Naive thymus-derived CD4-positive, alpha-beta T cell (primary cell): Measurements from ENCODE around the gene SENP1. TPM values are rescaled to one million over a fixed set of nuclear protein-coding genes. Genes with fewer than 3 reads are reported as not detected.

Source experiments
- ATAC-seq: fragments of 150-1000 bp; cut with Tn5 transposase; 2 replicates; pipeline ENCODE4 v1.10.0; 2021; ENCODE audit warnings: mild to moderate bottlenecking, moderate library complexity
- CTCF ChIA-PET: fragments of 350-600 bp; sonication (Branson Sonifier 250); formaldehyde crosslinking; loops from one replicate; lab custom pipeline; 2021; ENCODE audit warnings: antibody characterized with exemption; lab: Charles Lee
- POLR2A ChIA-PET: fragments of 350-600 bp; sonication (Branson Sonifier 250); formaldehyde crosslinking; loops from one replicate; lab custom pipeline; 2021; ENCODE audit warnings: antibody characterized with exemption, inconsistent platforms; lab: Charles Lee
- DNase-seq, 9 donors: peaks; one replicate each; pipeline versions ENCODE4 v3.0.0 to v3.0.0-alpha.2; 2020 to 2022; ENCODE audit warnings: mixed read lengths in 1 of 9
- H3K27ac ChIP-seq: one replicate; pipeline ENCODE4 v1.7.0; 2013; ENCODE audit warnings: mild to moderate bottlenecking, low read depth, low read length, moderate library complexity
- H3K27me3 ChIP-seq, 2 donors: one replicate each; pipeline ENCODE4 v1.7.0; 2013; ENCODE audit warnings: low read length in 2 of 2, mild to moderate bottlenecking in 2 of 2, moderate library complexity in 2 of 2; ENCODE audit not compliant: control insufficient read depth in 2 of 2, insufficient read depth in 2 of 2
- H3K36me3 ChIP-seq, 3 experiments: 1 replicate in 2 of 3; 2 replicates in 1 of 3; pipeline ENCODE4 v1.7.0; 2013; ENCODE audit warnings: low read length in 3 of 3, mild to moderate bottlenecking in 3 of 3, moderate library complexity in 1 of 3; ENCODE audit not compliant: insufficient read depth in 3 of 3, control insufficient read depth in 2 of 3
- H3K4me1 ChIP-seq, 2 donors: one replicate each; pipeline ENCODE4 v1.7.0; 2013; ENCODE audit warnings: low read length in 2 of 2, mild to moderate bottlenecking in 2 of 2, moderate library complexity in 1 of 2; ENCODE audit not compliant: control insufficient read depth in 2 of 2, insufficient read depth in 2 of 2
- H3K4me3 ChIP-seq: 2 replicates; pipeline ENCODE4 v1.7.0; 2013; ENCODE audit warnings: mild to moderate bottlenecking, low read length
- H3K9me3 ChIP-seq, 3 experiments: 1 replicate in 2 of 3; 2 replicates in 1 of 3; pipeline ENCODE4 v1.7.0; 2013; ENCODE audit warnings: low read length in 3 of 3; ENCODE audit not compliant: control insufficient read depth in 2 of 3
- H3K27ac Mint-ChIP-seq, 9 donors: one replicate each; pipeline ENCODE4 v1.8.0; 2020 to 2022; ENCODE audit warnings: mixed read lengths in 9 of 9, mild to moderate bottlenecking in 8 of 9, moderate library complexity in 5 of 9, inconsistent platforms in 2 of 9
- H3K27me3 Mint-ChIP-seq, 5 donors: one replicate each; pipeline ENCODE4 v1.8.0; 2021 to 2022; ENCODE audit warnings: mixed read lengths in 5 of 5, mild to moderate bottlenecking in 1 of 5
- H3K36me3 Mint-ChIP-seq, 5 donors: one replicate each; pipeline ENCODE4 v1.8.0; 2020 to 2022; ENCODE audit warnings: mixed read lengths in 5 of 5, mild to moderate bottlenecking in 3 of 5, inconsistent platforms in 1 of 5
- H3K4me1 Mint-ChIP-seq, 7 donors: one replicate each; pipeline ENCODE4 v1.8.0; 2020 to 2022; ENCODE audit warnings: mixed read lengths in 7 of 7, mild to moderate bottlenecking in 3 of 7, inconsistent platforms in 1 of 7
- H3K4me3 Mint-ChIP-seq, 10 donors: one replicate each; pipeline ENCODE4 v1.8.0; 2020 to 2022; ENCODE audit warnings: mild to moderate bottlenecking in 10 of 10, mixed read lengths in 10 of 10, moderate library complexity in 6 of 10, inconsistent platforms in 2 of 10
- H3K9me3 Mint-ChIP-seq, 11 donors: one replicate each; pipeline ENCODE4 v1.8.0; 2020 to 2022; ENCODE audit warnings: mixed read lengths in 11 of 11, mild to moderate bottlenecking in 4 of 11, inconsistent platforms in 1 of 11, moderate library complexity in 1 of 11
- intact Hi-C, 2 donors: fragments of 100-400 bp; cut with micrococcal nuclease; formaldehyde crosslinking; loops; one replicate each; pipeline ENCODE4 v1.15.1; 2023
- polyA plus RNA-seq, 2 donors: library from polyadenylated mRNA; unstranded; fragments of 300-500 nt; fragmentation: Illumina TruSeq; gene quantifications; one replicate each; pipeline ENCODE4 v1.2.3, GENCODE V29; 2021
- total RNA-seq, 6 experiments: library from RNA in 5 of 6; stranded (reverse) in 5 of 6; gene quantifications; 1 replicate in 5 of 6; 2 replicates in 1 of 6; pipeline ENCODE4 v1.2.3 and lab custom pipeline; 2021 to 2026

Gene SENP1
- total and polyA plus RNA-seq, 7 experiments from 2014 or later = 12.0 to 41.9 (median 23.2) TPM

DNA sequence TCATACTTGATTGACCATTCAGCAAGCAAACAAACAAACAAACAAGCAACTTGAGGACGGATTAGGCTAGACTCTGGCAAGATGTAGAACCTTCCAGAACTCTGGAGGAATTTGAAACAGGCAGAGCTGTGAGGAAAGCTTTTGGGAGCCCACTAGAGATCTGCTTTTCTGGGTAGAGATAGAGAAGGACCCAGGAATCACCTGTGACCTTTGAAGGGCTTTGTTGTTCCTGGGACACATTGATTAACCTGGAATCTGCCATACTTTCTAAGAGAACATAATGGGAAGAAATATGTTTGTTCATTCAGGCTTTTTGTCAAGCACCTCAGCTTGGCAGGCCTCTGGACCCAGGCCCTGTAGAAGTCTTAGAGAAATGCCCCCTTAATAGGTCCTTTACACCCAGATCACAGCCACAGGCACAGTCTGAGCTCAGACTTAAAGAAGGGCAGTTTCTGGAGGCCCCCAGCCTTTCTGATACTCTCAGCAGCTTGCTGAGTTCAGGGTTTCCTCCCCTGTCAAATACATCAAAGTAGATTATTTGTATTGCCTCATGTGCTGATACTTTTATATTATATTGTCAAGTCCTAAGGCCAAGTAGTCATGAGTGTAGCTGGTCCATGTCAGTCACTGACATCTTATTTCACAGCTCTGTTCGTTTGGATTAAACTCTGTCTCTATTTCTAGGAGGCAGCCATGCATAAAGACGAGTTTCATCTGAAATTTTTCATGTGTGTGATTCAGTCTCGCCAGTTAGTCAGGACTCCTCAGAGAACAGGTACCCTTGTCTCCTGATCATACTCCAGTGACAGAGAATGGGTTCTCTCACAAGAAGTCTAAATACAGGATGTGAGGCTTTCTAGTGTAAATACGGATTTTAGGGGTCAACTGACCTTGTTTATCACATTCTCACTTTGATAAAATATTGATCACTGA is 1.1 kb upstream of the SENP1 start:
- ATAC-seq (no peak), DNase-seq (no peak)
- ChIA-PET POLR2A (interaction anchor here (0.5 to 5.4 kb wide), 10 partner anchors 10 to 1973 kb away, joined by 3 to 56 read pairs (median 4); partner anchors contain the start of genes ASB8, PFKM and TMEM106C), CTCF (interaction anchor here (2.5 kb wide), 1 partner anchor 58 kb away, joined by 6 read pairs; no protein-coding TSS in a partner anchor)
- H3K4me3 Mint-ChIP-seq = peak overlapping the region; percentile 88 to 96 (median 92)
- H3K4me1 Mint-ChIP-seq = peaks cover 31 to 58% (median 51%) of the 10 kb centered on the region in 7 donors
- peak overlapping the region; percentile 93 for H3K27ac ChIP-seq
- intact Hi-C loops = loop anchor here (1.0 to 10.0 kb wide), 19 partner anchors 12 to 745 kb away; partner anchors contain the start of genes ASB8 (in 2 of the 2), CCNT1 (in 2 of the 2), PFKM (in 2 of the 2) and TMEM106C (in 2 of the 2)
- no peaks in the 10 kb centered on the region for H3K9me3 ChIP-seq
- peaks cover 0 to 4% (median 0%) of the 10 kb centered on the region in 11 donors for H3K9me3 Mint-ChIP-seq
- peak overlapping the region; percentile 90 to 100 (median 95) for H3K27ac Mint-ChIP-seq
- H3K4me1 ChIP-seq = peaks cover 17 to 21% of the 10 kb centered on the region in 2 donors
- H3K4me3 ChIP-seq = peak overlapping the region; percentile 89
- H3K27me3 ChIP-seq = no peaks in the 10 kb centered on the region
- H3K36me3 ChIP-seq = peaks cover 0 to 7% (median 0%) of the 10 kb centered on the region in 3 experiments
- H3K36me3 Mint-ChIP-seq = peaks cover 0 to 3% (median 0%) of the 10 kb centered on the region in 5 donors
- H3K27me3 Mint-ChIP-seq = peaks cover 0 to 8% (median 0%) of the 10 kb centered on the region in 5 donors

DNA sequence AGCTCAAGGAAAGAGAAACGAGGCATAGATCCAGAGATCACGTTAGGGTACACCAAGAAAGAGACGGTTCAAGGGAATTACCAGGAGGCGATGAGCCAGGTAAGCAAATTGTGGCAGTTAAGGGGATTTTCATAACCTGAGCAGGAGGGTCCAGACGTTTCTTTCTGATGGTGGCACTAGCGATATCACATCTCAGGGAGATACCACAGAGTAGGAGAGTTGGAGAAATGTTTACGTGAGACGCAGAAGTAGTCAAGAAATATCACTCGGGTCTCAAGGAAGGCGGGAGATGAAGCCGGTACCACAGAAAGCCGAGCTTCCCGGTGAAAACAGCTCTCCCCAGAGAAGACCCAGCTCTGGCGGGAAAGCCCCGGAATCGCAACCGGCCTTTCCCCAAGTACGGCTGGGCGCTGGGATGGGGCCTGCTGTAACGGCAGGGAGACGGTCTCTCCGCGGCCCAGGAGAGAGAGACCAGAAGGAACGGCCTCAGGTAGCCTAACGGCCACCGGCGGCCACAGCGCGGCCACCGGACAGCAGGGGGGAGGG is 485 bp downstream of the SENP1 start:
- intact Hi-C loops = loop anchor here (1.0 to 10.0 kb wide), 11 partner anchors 28 to 743 kb away; partner anchors contain the start of genes CCNT1 (in 1 of the 2), COL2A1 (in 1 of the 2), KANSL2 (in 1 of the 2) and TMEM106C (in 1 of the 2)
- peaks cover 33 to 65% (median 58%) of the 10 kb centered on the region in 7 donors for H3K4me1 Mint-ChIP-seq
- peak overlapping the region; percentile 90 to 97 (median 94) for H3K27ac Mint-ChIP-seq
- peak; percentile 56 for ATAC-seq
- peak overlapping the region; percentile 89 for H3K4me3 ChIP-seq
- peaks cover 0 to 7% (median 0%) of the 10 kb centered on the region in 3 experiments for H3K36me3 ChIP-seq
- CTCF ChIA-PET = interaction anchor here (0.5 to 2.5 kb wide), 3 partner anchors 52 to 906 kb away, joined by 3 to 6 read pairs (median 5); partner anchors contain the start of gene ASB8
- H3K9me3 Mint-ChIP-seq = peaks cover 0 to 4% (median 0%) of the 10 kb centered on the region in 11 donors
- H3K27ac ChIP-seq = peak overlapping the region; percentile 93
- peaks cover 0 to 8% (median 0%) of the 10 kb centered on the region in 5 donors for H3K27me3 Mint-ChIP-seq
- H3K4me3 Mint-ChIP-seq = peak overlapping the region; percentile 88 to 96 (median 92)
- H3K36me3 Mint-ChIP-seq = peaks cover 0 to 3% (median 0%) of the 10 kb centered on the region in 5 donors
- H3K9me3 ChIP-seq = no peaks in the 10 kb centered on the region
- peaks cover 17 to 25% of the 10 kb centered on the region in 2 donors for H3K4me1 ChIP-seq
- H3K27me3 ChIP-seq = no peaks in the 10 kb centered on the region
- peak in 7 of 9 donors; percentile 29 to 59 (median 37) for DNase-seq
- POLR2A ChIA-PET = interaction anchor here (0.6 to 5.4 kb wide), 13 partner anchors 14 to 611 kb away, joined by 3 to 56 read pairs (median 4); partner anchors contain the start of genes ASB8, CCNT1 and PFKM

DNA sequence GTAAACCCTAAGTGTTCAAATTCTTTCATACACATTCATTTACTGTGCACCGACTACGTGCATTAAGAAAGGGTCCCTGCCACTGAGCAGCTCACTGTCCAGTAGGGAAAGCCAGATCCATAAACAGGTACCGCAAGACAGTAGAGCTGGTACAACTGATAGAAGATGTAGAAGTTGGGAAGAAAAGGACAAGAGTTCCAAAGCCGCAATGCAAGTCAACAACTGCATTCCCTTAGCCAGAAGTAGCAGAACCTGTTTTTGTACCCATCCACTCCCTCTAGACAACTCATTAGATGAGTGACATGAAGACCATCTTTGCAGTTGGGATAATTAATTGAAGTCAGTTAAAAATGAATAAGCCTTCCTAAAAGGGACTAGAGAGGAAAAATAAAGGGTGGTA is 1.3 kb downstream of the SENP1 start:
- ChIA-PET CTCF (interaction anchor here (0.5 kb wide), 1 partner anchor 907 kb away, joined by 5 read pairs; no protein-coding TSS in a partner anchor), POLR2A (interaction anchor here (1.3 to 5.4 kb wide), 5 partner anchors 28 to 612 kb away, joined by 3 to 56 read pairs (median 5); partner anchors contain the start of genes ASB8 and CCNT1)
- intact Hi-C loops = loop anchor here (2.0 to 10.0 kb wide), 3 partner anchors 60 to 390 kb away; partner anchors contain the start of gene VDR (in 1 of the 2)
- Histone ChIP-seq H3K27me3 (no peaks in the 10 kb centered on the region), H3K9me3 (no peaks in the 10 kb centered on the region), H3K36me3 (peaks cover 0 to 11% (median 0%) of the 10 kb centered on the region in 3 experiments), H3K4me3 (no peak overlapping the region), H3K27ac (peak overlapping the region; percentile 93), H3K4me1 (peaks cover 17 to 25% of the 10 kb centered on the region in 2 donors)
- ATAC-seq = no peak
- Mint-ChIP-seq H3K27ac (peak overlapping the region; percentile 90 to 97 (median 94)), H3K4me1 (peaks cover 27 to 64% (median 54%) of the 10 kb centered on the region in 7 donors), H3K4me3 (peak overlapping the region; percentile 88 to 96 (median 92)), H3K36me3 (peaks cover 0 to 3% (median 0%) of the 10 kb centered on the region in 5 donors), H3K27me3 (peaks cover 0 to 3% (median 0%) of the 10 kb centered on the region in 5 donors), H3K9me3 (peaks cover 0 to 4% (median 0%) of the 10 kb centered on the region in 11 donors)
- DNase-seq = no peak

DNA sequence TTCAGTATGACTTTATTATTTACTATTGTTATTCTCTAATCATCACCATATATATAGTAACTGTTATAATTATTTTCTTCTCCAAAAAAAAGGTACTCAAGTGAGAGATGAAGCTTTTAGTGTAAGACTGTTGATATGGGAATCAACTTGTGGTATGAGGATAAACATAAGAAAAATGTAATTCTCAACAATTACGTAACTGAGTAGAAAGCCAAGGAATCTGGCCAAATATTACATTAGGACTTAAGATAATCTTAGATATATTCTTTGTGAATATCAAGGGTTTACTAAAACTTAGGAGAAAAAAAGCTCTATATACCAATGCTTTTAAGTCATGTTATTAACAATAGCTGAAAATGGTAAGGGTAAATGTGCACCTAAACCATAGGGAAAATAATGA is 13.3 kb downstream of the SENP1 start:
- Histone ChIP-seq H3K27ac (no peak overlapping the region), H3K36me3 (peaks cover 13 to 63% (median 26%) of the 10 kb centered on the region in 3 experiments), H3K27me3 (no peaks in the 10 kb centered on the region), H3K4me3 (no peak overlapping the region), H3K9me3 (no peaks in the 10 kb centered on the region), H3K4me1 (no peaks in the 10 kb centered on the region)
- POLR2A ChIA-PET = interaction anchor here (0.9 kb wide), 1 partner anchor 17 kb away, joined by 3 read pairs; no protein-coding TSS in a partner anchor
- H3K4me3 Mint-ChIP-seq = no peak overlapping the region
- H3K36me3 Mint-ChIP-seq = peaks cover 0 to 29% (median 23%) of the 10 kb centered on the region in 5 donors
- intact Hi-C loops = no loop called here
- CTCF ChIA-PET = interaction anchor here (0.5 kb wide), 1 partner anchor 94 kb away, joined by 3 read pairs; no protein-coding TSS in a partner anchor
- DNase-seq (no peak), ATAC-seq (no peak)
- H3K9me3 Mint-ChIP-seq = no peaks in the 10 kb centered on the region
- no peaks in the 10 kb centered on the region for H3K27me3 Mint-ChIP-seq
- H3K27ac Mint-ChIP-seq = no peak overlapping the region
- peaks cover 0 to 9% (median 0%) of the 10 kb centered on the region in 7 donors for H3K4me1 Mint-ChIP-seq

GRCh38 chr12:48086327-48086726 is 19.6 kb downstream of the SENP1 start:
- no peak for DNase-seq
- no peaks in the 10 kb centered on the region for H3K27me3 ChIP-seq
- Mint-ChIP-seq H3K27ac (no peak overlapping the region), H3K4me1 (peaks cover 0 to 2% (median 0%) of the 10 kb centered on the region in 7 donors), H3K27me3 (no peaks in the 10 kb centered on the region), H3K4me3 (no peak overlapping the region), H3K9me3 (no peaks in the 10 kb centered on the region), H3K36me3 (peaks cover 4 to 42% (median 22%) of the 10 kb centered on the region in 5 donors)
- no peaks in the 10 kb centered on the region for H3K9me3 ChIP-seq
- H3K36me3 ChIP-seq = peaks cover 13 to 69% (median 21%) of the 10 kb centered on the region in 3 experiments
- no peaks in the 10 kb centered on the region for H3K4me1 ChIP-seq
- intact Hi-C loops = no loop called here
- CTCF ChIA-PET = interaction anchor here (0.9 kb wide), 1 partner anchor 369 kb away, joined by 4 read pairs; no protein-coding TSS in a partner anchor
- POLR2A ChIA-PET = no interaction called here
- H3K4me3 ChIP-seq = no peak overlapping the region
- no peak overlapping the region for H3K27ac ChIP-seq
- no peak for ATAC-seq
